KMS-11 (cell line): Measurements from ENCODE around the gene CRYL1.

Experiments
- H2AFZ ChIP-seq: fragments of 200-600 bp; sonication (generic); 2 replicates; pipeline ENCODE4 v1.6.1; 2016; ENCODE audit warnings: antibody characterized with exemption, mixed run types, low read depth
- H3K27ac ChIP-seq: fragments of 200-600 bp; sonication (generic); 2 replicates; pipeline ENCODE4 v1.6.1; 2016; ENCODE audit warnings: mild to moderate bottlenecking, mixed run types
- H3K27me3 ChIP-seq: fragments of 200-600 bp; sonication (generic); 2 replicates; pipeline ENCODE4 v1.6.1; 2017; ENCODE audit warnings: mild to moderate bottlenecking, low read depth, mixed run types, moderate library complexity; ENCODE audit not compliant: insufficient read depth
- H3K36me3 ChIP-seq: fragments of 200-600 bp; sonication (generic); 2 replicates; pipeline ENCODE4 v1.6.1; 2017; ENCODE audit warnings: mild to moderate bottlenecking, mixed run types; ENCODE audit not compliant: insufficient read depth
- H3K4me1 ChIP-seq: fragments of 200-600 bp; sonication (generic); 2 replicates; pipeline ENCODE4 v1.6.1; 2016; ENCODE audit warnings: mild to moderate bottlenecking, low read depth, mixed run types; ENCODE audit not compliant: poor library complexity, severe bottlenecking
- H3K4me2 ChIP-seq: fragments of 200-600 bp; sonication (generic); 2 replicates; pipeline ENCODE4 v1.7.0; 2016; ENCODE audit warnings: mild to moderate bottlenecking, mixed run types
- H3K4me3 ChIP-seq: fragments of 200-600 bp; sonication (generic); IDR thresholded peaks from 2 replicates; pipeline ENCODE4 v1.6.1; 2017; ENCODE audit warnings: low read depth, low read length, mixed read lengths; ENCODE audit not compliant: insufficient read depth
- H3K79me2 ChIP-seq: fragments of 200-600 bp; sonication (generic); 2 replicates; pipeline ENCODE4 v1.6.1; 2016; ENCODE audit warnings: low read depth, mixed run types; ENCODE audit not compliant: insufficient read depth
- H3K9ac ChIP-seq: fragments of 200-600 bp; sonication (generic); 2 replicates; pipeline ENCODE4 v1.6.1; 2016; ENCODE audit warnings: mild to moderate bottlenecking, mixed run types
- H4K20me1 ChIP-seq: fragments of 200-600 bp; sonication (generic); 2 replicates; pipeline ENCODE4 v1.6.1; 2016; ENCODE audit warnings: mild to moderate bottlenecking, mixed run types; ENCODE audit not compliant: insufficient read depth
- TF ChIP-seq, protein P1 (sequence below): fragments of 200-600 bp; sonication (generic); conservative IDR thresholded peaks from 2 replicates; pipeline ENCODE4 v1.6.1; 2017; ENCODE audit warnings: low read depth, mild to moderate bottlenecking, antibody characterized with exemption, low read length, moderate library complexity, mixed read lengths

CRYL1 gene

DNA sequence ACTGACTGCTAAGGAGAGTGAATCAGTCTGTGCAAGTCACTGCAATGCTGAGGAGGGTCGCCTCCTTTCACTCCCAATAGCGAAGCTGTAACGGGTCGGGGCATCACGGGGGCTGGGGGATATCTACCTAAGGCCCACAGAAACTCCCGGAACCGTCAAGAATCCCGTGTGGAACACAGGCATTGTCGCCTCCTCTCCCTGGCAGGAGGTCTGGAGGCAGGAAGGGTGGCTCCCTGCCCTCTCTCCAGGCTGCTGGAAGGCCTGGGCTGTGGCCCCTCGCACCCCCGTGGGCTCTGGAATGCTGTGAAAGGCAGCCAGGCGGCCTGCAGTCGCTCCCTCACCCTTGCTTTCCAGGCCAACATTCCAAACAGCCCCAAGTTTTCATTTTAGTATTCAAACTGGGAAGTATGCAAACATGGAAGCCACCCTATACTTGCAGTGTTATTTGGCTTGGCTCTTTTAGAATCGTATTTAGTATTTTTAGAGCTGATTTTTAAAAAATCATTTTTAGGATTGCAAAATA, 109.4 kb downstream of the CRYL1 start:
- H2AFZ ChIP-seq, result no peak overlapping the region
- no peaks in the 10 kb centered on the region for H3K79me2 ChIP-seq
- H3K27me3 ChIP-seq, result no peaks in the 10 kb centered on the region
- no peaks in the 10 kb centered on the region for H4K20me1 ChIP-seq
- H3K4me1 ChIP-seq, result peaks cover 43% of the 10 kb centered on the region
- H3K9ac ChIP-seq, result no peak overlapping the region
- TF ChIP-seq, protein P1, sequence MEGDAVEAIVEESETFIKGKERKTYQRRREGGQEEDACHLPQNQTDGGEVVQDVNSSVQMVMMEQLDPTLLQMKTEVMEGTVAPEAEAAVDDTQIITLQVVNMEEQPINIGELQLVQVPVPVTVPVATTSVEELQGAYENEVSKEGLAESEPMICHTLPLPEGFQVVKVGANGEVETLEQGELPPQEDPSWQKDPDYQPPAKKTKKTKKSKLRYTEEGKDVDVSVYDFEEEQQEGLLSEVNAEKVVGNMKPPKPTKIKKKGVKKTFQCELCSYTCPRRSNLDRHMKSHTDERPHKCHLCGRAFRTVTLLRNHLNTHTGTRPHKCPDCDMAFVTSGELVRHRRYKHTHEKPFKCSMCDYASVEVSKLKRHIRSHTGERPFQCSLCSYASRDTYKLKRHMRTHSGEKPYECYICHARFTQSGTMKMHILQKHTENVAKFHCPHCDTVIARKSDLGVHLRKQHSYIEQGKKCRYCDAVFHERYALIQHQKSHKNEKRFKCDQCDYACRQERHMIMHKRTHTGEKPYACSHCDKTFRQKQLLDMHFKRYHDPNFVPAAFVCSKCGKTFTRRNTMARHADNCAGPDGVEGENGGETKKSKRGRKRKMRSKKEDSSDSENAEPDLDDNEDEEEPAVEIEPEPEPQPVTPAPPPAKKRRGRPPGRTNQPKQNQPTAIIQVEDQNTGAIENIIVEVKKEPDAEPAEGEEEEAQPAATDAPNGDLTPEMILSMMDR, result no peak
- no peak overlapping the region for H3K27ac ChIP-seq
- no peaks in the 10 kb centered on the region for H3K36me3 ChIP-seq
- no peak overlapping the region for H3K4me2 ChIP-seq
- no peak overlapping the region for H3K4me3 ChIP-seq

DNA sequence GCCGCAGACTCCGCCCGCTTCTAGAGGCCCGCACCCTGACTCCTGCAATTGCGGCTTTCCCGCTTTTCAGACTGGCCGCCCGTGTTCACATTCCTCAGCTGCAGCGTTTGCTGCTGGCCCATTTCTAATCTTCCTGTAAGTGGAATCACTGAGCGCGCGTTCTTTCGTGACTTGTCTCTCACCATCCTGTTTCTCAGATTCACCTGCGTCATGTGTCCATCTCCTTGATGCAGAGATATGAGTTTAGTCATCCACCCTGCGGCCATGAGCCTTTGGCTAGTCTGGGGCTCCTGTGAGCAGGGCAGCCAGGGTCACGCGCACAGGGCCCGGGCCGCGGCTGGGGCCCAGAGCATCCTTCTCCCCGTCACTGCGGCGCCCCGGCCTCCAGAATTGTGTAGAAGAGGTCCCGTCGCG, 110.0 kb downstream of the CRYL1 start:
- H3K79me2 ChIP-seq, result no peaks in the 10 kb centered on the region
- no peak overlapping the region for H2AFZ ChIP-seq
- no peak overlapping the region for H3K9ac ChIP-seq
- no peak overlapping the region for H3K4me2 ChIP-seq
- TF ChIP-seq, protein P1, result no peak
- H4K20me1 ChIP-seq, result no peaks in the 10 kb centered on the region
- H3K27me3 ChIP-seq, result no peaks in the 10 kb centered on the region
- H3K4me1 ChIP-seq, result peaks cover 49% of the 10 kb centered on the region
- H3K36me3 ChIP-seq, result no peaks in the 10 kb centered on the region
- no peak overlapping the region for H3K27ac ChIP-seq
- no peak overlapping the region for H3K4me3 ChIP-seq

DNA sequence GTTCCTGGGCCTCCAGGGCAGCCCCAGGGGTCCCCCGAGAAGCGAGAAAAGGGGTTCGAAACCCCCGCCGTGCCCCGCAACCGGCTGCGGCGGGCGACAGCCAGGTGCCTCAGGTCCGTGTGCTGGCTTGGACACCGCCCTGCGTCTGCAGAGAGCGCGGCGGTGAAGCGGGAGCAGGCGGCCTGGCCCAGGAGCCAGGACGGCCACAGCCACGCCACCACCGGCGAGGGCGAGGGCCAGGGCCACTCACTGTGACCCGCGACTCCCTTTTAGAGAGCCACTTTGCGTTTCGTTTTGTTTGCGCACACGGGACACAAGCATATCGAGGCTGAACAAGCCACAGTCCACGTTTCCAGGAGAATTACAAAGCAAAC, 110.4 kb downstream of the CRYL1 start:
- H3K4me1 ChIP-seq, result peaks cover 50% of the 10 kb centered on the region
- no peak overlapping the region for H3K9ac ChIP-seq
- H3K36me3 ChIP-seq, result no peaks in the 10 kb centered on the region
- H4K20me1 ChIP-seq, result no peaks in the 10 kb centered on the region
- H3K79me2 ChIP-seq, result no peaks in the 10 kb centered on the region
- H3K27me3 ChIP-seq, result no peaks in the 10 kb centered on the region
- no peak overlapping the region for H3K27ac ChIP-seq
- no peak overlapping the region for H3K4me3 ChIP-seq
- no peak overlapping the region for H2AFZ ChIP-seq
- H3K4me2 ChIP-seq, result no peak overlapping the region
- TF ChIP-seq, protein P1, result no peak

DNA sequence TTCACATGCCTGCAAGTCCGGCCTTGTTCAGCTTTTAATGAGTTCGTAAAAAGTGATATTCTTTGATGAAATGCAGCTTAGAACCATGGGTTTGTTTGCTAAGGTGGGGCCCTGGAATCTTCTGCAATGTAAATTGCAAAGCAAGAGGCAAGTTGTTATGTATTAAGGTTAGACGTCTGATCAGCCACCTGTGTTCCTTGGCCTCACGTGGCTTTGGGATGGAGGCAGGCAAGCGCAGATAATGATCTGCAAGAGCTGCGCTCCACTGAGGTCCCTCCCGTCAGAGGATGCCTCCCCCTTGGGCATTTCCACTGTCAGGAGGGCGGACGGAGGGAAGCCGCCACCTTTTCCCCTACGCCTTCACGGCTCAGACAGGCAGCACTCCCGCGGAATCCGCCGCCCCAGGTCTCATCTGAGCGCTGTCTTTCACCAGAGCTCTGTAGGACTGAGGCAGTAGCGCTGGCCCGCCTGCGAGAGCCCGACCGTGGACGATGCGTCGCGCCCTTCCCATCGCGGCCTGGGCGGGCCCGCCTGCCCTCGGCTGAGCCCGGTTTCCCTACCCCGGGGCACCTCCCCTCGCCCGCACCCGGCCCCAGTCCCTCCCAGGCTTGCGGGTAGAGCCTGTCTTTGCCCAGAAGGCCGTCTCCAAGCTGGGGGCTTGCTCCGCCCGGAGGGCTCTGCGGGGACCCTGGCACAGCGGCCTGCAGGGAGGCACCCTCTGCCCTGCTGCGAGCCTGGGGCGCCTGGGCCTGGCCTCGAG, 110.9 kb downstream of the CRYL1 start:
- TF ChIP-seq, protein P1, result no peak
- H2AFZ ChIP-seq, result no peak overlapping the region
- no peaks in the 10 kb centered on the region for H3K27me3 ChIP-seq
- H3K27ac ChIP-seq, result no peak overlapping the region
- no peaks in the 10 kb centered on the region for H3K79me2 ChIP-seq
- H3K4me2 ChIP-seq, result no peak overlapping the region
- H3K4me3 ChIP-seq, result no peak overlapping the region
- no peaks in the 10 kb centered on the region for H3K36me3 ChIP-seq
- H3K9ac ChIP-seq, result no peak overlapping the region
- no peaks in the 10 kb centered on the region for H4K20me1 ChIP-seq
- peaks cover 44% of the 10 kb centered on the region for H3K4me1 ChIP-seq
